Parathyroid adenoma (tissue), 2 donors: Measurements from ENCODE around the gene LRP11.
"Not testable (repeated sequence)": the region's sequence is repeated elsewhere in the genome, so short reads cannot be mapped to it uniquely, and the experiment has no call there.

Experiments
- H2AFZ ChIP-seq: fragments of 300-600 bp; sonication (generic); one replicate; pipeline ENCODE4 v1.7.0; 2017; ENCODE audit warnings: antibody characterized with exemption, mild to moderate bottlenecking
- H3K27ac ChIP-seq: fragments of 300-600 bp; sonication (generic); one replicate; pipeline ENCODE4 v1.7.0; 2017
- H3K27me3 ChIP-seq: fragments of 300-600 bp; sonication (generic); one replicate; pipeline ENCODE4 v1.7.0; 2017; ENCODE audit warnings: low read length; ENCODE audit not compliant: control insufficient read depth, insufficient read depth
- H3K36me3 ChIP-seq: fragments of 300-600 bp; sonication (generic); one replicate; pipeline ENCODE4 v1.7.0; 2017; ENCODE audit warnings: low read length; ENCODE audit not compliant: control insufficient read depth, insufficient read depth
- H3K4me1 ChIP-seq: fragments of 300-600 bp; sonication (generic); one replicate; pipeline ENCODE4 v1.7.0; 2017; ENCODE audit warnings: control low read depth
- H3K4me2 ChIP-seq: fragments of 300-600 bp; sonication (generic); one replicate; pipeline ENCODE4 v1.7.0; 2017; ENCODE audit warnings: low read length
- H3K4me3 ChIP-seq: fragments of 300-600 bp; sonication (generic); one replicate; pipeline ENCODE4 v1.7.0; 2017; ENCODE audit warnings: low read depth, low read length
- H3K79me2 ChIP-seq: fragments of 300-600 bp; sonication (generic); one replicate; pipeline ENCODE4 v1.7.0; 2017; ENCODE audit warnings: control low read depth
- H3K9ac ChIP-seq: fragments of 300-600 bp; sonication (generic); one replicate; pipeline ENCODE4 v1.7.0; 2017; ENCODE audit warnings: mild to moderate bottlenecking
- H3K9me3 ChIP-seq: fragments of 300-600 bp; sonication (generic); one replicate; pipeline ENCODE4 v1.7.0; 2017; ENCODE audit warnings: low read length; ENCODE audit not compliant: control insufficient read depth
- TF ChIP-seq, protein P1 (sequence below): fragments of 300-600 bp; sonication (generic); IDR thresholded peaks from one replicate; pipeline ENCODE4 v1.7.0; 2017; ENCODE audit warnings: antibody characterized with exemption, mild to moderate bottlenecking
- donor health status: primary hyperparathyroidism.

Gene LRP11, protein sequence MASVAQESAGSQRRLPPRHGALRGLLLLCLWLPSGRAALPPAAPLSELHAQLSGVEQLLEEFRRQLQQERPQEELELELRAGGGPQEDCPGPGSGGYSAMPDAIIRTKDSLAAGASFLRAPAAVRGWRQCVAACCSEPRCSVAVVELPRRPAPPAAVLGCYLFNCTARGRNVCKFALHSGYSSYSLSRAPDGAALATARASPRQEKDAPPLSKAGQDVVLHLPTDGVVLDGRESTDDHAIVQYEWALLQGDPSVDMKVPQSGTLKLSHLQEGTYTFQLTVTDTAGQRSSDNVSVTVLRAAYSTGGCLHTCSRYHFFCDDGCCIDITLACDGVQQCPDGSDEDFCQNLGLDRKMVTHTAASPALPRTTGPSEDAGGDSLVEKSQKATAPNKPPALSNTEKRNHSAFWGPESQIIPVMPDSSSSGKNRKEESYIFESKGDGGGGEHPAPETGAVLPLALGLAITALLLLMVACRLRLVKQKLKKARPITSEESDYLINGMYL

DNA sequence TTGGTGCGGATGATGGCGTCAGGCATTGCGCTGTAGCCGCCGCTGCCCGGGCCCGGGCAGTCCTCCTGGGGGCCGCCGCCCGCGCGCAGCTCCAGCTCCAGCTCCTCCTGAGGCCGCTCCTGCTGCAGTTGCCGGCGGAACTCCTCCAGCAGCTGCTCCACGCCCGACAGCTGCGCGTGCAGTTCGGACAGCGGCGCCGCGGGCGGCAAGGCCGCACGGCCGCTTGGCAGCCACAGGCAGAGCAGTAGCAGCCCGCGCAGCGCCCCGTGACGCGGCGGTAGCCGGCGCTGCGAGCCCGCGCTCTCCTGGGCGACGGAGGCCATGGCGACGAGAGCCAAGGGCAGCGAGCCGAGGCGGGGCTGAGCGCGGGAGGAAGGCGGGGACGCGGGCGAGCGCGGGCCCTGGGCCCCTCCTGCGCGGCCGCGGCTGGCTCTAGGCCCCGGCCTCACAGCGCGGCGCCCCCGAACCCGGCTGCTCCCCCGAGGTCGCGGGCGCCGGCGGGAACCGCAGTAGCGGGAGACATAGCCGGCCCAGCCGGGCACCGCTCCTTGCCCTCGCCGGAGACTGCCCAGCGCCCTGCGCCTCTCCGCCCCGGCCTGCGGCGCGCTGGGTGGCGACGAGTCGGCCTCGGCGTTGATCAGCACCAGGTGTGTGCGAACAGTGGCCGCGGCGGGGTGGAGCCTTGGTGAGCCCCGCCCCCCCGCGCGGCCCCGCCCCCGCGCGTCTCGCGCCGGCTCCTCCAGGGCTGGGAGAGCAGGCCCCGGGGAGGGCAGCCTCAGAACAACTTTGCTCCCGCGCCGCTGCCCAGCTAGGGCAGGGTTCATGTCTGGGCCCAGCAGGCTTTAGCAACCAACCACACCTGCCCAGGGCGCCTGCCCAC, at the start of gene LRP11:
LRP11 (minus strand) TSS at position 662 of the 880 bp plus-strand sequence; CDS start at position 323, 339 bp downstream.
- peak within 1 kb of the TSS; percentile 91 for H3K27ac ChIP-seq
- no peaks in the 10 kb centered on the region for H3K27me3 ChIP-seq
- H3K79me2 ChIP-seq = peaks cover 7% of the 10 kb centered on the region
- H3K9ac ChIP-seq = peak within 1 kb of the TSS; percentile 84
- TF ChIP-seq, protein P1, sequence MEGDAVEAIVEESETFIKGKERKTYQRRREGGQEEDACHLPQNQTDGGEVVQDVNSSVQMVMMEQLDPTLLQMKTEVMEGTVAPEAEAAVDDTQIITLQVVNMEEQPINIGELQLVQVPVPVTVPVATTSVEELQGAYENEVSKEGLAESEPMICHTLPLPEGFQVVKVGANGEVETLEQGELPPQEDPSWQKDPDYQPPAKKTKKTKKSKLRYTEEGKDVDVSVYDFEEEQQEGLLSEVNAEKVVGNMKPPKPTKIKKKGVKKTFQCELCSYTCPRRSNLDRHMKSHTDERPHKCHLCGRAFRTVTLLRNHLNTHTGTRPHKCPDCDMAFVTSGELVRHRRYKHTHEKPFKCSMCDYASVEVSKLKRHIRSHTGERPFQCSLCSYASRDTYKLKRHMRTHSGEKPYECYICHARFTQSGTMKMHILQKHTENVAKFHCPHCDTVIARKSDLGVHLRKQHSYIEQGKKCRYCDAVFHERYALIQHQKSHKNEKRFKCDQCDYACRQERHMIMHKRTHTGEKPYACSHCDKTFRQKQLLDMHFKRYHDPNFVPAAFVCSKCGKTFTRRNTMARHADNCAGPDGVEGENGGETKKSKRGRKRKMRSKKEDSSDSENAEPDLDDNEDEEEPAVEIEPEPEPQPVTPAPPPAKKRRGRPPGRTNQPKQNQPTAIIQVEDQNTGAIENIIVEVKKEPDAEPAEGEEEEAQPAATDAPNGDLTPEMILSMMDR = peak; percentile 7
- peak within 1 kb of the TSS; percentile 88 for H2AFZ ChIP-seq
- H3K4me1 ChIP-seq = peaks cover 33% of the 10 kb centered on the region
- peak within 1 kb of the TSS; percentile 60 for H3K4me3 ChIP-seq
- no peaks in the 10 kb centered on the region for H3K36me3 ChIP-seq
- H3K4me2 ChIP-seq = peak within 1 kb of the TSS; percentile 65
- H3K9me3 ChIP-seq = no peaks in the 10 kb centered on the region

DNA sequence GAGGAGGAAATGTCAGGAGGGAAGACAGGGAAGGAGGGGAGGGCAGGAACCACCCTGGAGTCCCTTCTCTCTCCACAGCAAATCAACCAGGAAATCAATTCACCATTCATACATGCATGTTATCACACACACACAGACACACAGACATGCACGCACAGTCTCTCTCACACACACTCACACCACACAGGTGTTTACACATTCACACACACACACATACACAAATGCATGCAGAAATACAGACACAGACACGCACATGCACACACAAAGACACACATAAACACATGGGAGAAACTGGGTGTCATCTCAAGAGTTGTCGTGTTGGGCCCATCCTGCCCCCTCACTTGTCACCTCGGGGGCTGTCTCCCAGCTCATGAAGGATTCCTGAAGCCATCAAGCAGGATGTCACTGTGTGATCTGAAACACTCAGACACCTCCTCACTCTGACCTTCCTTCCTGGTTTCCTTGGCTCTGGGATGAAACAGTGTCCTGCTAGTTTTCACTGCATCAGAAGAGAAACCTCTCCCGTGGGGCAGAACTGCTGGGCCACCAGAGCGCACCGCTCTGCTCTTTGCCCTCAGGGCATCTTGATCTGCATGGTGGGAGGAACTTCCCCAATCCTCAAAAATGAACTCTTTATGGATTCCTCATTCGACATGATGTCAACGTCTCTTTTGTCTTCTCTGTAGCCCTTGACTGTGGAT, 49.5 kb upstream of the LRP11 start:
- H3K9me3 ChIP-seq = no peaks in the 10 kb centered on the region
- H3K4me2 ChIP-seq = no peak overlapping the region
- H3K79me2 ChIP-seq = peaks cover 2% of the 10 kb centered on the region
- H3K4me3 ChIP-seq = no peak overlapping the region
- H3K27ac ChIP-seq = no peak overlapping the region
- no peaks in the 10 kb centered on the region for H3K27me3 ChIP-seq
- H2AFZ ChIP-seq = no peak overlapping the region
- TF ChIP-seq, protein P1 = no peak
- H3K36me3 ChIP-seq = no peaks in the 10 kb centered on the region
- H3K4me1 ChIP-seq = no peaks in the 10 kb centered on the region
- H3K9ac ChIP-seq = no peak overlapping the region

DNA sequence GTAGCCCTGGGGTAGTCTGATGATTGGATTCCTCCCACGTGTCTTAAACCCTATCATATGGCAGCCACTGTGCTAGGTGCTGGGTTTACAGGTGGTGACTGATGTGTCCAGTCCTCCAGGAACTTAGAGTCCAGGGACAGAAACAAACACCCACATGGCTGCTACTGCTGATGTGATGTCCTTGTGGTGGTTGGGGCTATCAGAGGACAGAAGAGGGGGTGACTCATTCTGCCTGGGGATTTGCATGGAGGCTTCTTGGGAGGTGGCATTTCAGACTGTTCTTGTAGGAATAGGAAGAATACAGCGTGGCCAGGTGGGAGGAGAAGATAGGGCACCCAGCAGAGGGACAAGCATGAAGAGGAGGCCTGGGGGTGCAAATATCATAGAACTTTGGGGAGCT, 48.9 kb upstream of the LRP11 start:
- Histone ChIP-seq H3K27ac (no peak overlapping the region), H3K36me3 (no peaks in the 10 kb centered on the region), H3K9ac (no peak overlapping the region), H3K4me3 (no peak overlapping the region), H3K79me2 (peaks cover 3% of the 10 kb centered on the region), H3K9me3 (no peaks in the 10 kb centered on the region), H3K27me3 (no peaks in the 10 kb centered on the region), H3K4me2 (no peak overlapping the region), H3K4me1 (no peaks in the 10 kb centered on the region), H2AFZ (no peak overlapping the region)
- TF ChIP-seq, protein P1 = no peak

DNA sequence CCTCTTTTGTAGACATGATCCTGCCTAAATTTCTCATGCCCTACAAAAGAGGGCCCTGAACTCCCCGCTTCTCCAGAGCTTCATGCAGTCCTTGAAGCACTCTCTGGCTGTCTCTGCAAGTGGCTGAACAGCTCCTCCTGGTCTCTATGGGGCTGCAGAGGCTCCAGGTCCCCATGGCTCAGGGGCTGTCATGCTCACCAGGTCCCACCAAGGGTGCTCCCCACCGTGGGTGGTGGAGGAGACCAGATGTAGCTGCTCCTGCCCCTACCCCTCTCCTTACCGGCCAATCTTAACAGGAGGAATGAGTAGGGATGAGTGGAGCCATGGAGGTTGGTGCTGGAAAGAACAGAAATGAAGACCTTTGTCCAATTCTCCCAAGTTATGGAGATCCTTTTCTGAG, 48.5 kb upstream of the LRP11 start:
- not testable (repeated sequence) for H3K9me3 ChIP-seq, H3K79me2 ChIP-seq, H3K27ac ChIP-seq, H3K4me2 ChIP-seq, H3K9ac ChIP-seq, H3K36me3 ChIP-seq, H3K27me3 ChIP-seq, H3K4me1 ChIP-seq, H2AFZ ChIP-seq, H3K4me3 ChIP-seq
